Measurements from ENCODE around the gene SORCS2. TPM values are rescaled to one million over a fixed set of nuclear protein-coding genes. Genes with fewer than 3 reads are reported as not detected.
A peak's percentile ranks its signal among the peaks of the same experiment; 100 is the strongest.

SORCS2 gene
- total RNA-seq, 1 donor from 2014 or later = 13.8 TPM

DNA sequence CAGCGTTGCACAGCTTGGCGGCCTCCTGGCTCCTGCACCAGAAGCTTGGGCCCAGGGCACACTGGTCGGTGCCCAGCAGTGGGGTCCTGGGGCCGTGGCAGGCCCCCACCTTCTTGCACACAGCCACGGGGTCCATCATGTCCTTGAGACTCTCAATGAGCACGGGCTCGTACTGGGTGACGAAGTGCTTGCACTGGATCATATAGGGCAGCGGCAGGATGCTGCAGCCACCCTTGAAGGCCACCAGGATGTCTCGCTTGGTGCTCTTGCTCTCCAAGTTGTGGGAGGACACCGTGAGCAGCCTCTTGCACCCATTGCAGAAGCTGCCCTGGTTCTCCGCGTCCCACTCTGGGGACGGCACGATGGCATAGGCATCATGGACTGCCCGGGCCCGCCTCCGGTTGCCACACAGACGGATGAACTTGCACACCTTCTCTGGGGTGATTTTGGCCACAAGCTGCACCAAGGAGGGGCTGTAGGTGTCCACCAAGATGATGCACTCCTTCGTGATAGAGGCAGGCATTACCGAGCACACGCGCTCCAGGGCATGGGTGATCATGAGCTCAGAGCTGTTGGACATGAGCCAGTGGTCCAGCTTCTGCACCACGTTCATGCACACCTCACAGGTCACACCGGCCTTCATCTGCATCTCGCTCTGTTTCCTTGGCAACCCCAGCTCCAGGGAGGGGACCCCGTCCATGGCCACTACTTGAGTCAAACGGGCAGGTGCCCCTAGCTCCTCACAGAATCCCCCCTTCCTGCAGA, 241.2 kb downstream of the SORCS2 start:
- DNase-seq (ENCODE audit: low read depth) = no peak
- no peak for TF ChIP-seq EZH2 (IDR thresholded peaks at IDR 0.05; ENCODE audit: insufficient read depth, low read length)
- TF ChIP-seq CTCF (IDR thresholded peaks at IDR 0.05; ENCODE audit: insufficient read depth, low read depth, low read length) = no peak
- Histone ChIP-seq H3K9ac (ENCODE audit: low read length) (no peak overlapping the region), H3K4me2 (ENCODE audit: low read length) (no peak overlapping the region), H2AFZ (ENCODE audit: low read depth, low read length) (no peak overlapping the region), H3K27me3 (ENCODE audit: insufficient read depth, low read length) (peaks cover 3% of the 10 kb centered on the region), H3K79me2 (ENCODE audit: insufficient read depth, low read length) (no peaks in the 10 kb centered on the region), H3K4me3 (ENCODE audit: insufficient read depth, low read depth, low read length) (no peak overlapping the region), H3K27ac (ENCODE audit: low read depth, low read length) (no peak overlapping the region), H3K9me3 (ENCODE audit: insufficient read depth, low read depth, low read length) (no peaks in the 10 kb centered on the region), H3K4me1 (ENCODE audit: insufficient read depth, low read length) (no peaks in the 10 kb centered on the region), H4K20me1 (ENCODE audit: insufficient read depth, low read length) (peaks cover 42% of the 10 kb centered on the region), H3K36me3 (ENCODE audit: insufficient read depth, low read length) (no peaks in the 10 kb centered on the region)
- no peak for FAIRE-seq
- H3K36me3 Mint-ChIP-seq (ENCODE audit: low read depth, unreplicated experiment) = no peaks in the 10 kb centered on the region
- peaks cover 16% of the 10 kb centered on the region for H3K4me1 Mint-ChIP-seq (ENCODE audit: low read depth, unreplicated experiment)
- H3K9me3 Mint-ChIP-seq (ENCODE audit: unreplicated experiment) = no peaks in the 10 kb centered on the region
- no peak overlapping the region for H3K27ac Mint-ChIP-seq (ENCODE audit: unreplicated experiment)
- H3K27me3 Mint-ChIP-seq (ENCODE audit: low read depth, unreplicated experiment) = peaks cover 25% of the 10 kb centered on the region
- H3K4me3 Mint-ChIP-seq (ENCODE audit: unreplicated experiment) = no peak overlapping the region

- TF ChIP-seq CTCF (IDR thresholded peaks at IDR 0.05; ENCODE audit: insufficient read depth, low read depth, low read length) = no peak
- no peak for TF ChIP-seq EZH2 (IDR thresholded peaks at IDR 0.05; ENCODE audit: insufficient read depth, low read length)
- no peak overlapping the region for H3K27ac Mint-ChIP-seq (ENCODE audit: unreplicated experiment)
- no peak overlapping the region for H3K27ac ChIP-seq (ENCODE audit: low read depth, low read length)
- no peak overlapping the region for H3K4me3 ChIP-seq (ENCODE audit: insufficient read depth, low read depth, low read length)
- no peak overlapping the region for H3K4me2 ChIP-seq (ENCODE audit: low read length)
- H3K27me3 ChIP-seq (ENCODE audit: insufficient read depth, low read length) = peaks cover 3% of the 10 kb centered on the region
- no peaks in the 10 kb centered on the region for H3K36me3 Mint-ChIP-seq (ENCODE audit: low read depth, unreplicated experiment)
- no peak overlapping the region for H2AFZ ChIP-seq (ENCODE audit: low read depth, low read length)
- peaks cover 16% of the 10 kb centered on the region for H3K4me1 Mint-ChIP-seq (ENCODE audit: low read depth, unreplicated experiment)
- no peaks in the 10 kb centered on the region for H3K4me1 ChIP-seq (ENCODE audit: insufficient read depth, low read length)
- peaks cover 2% of the 10 kb centered on the region for H3K9me3 Mint-ChIP-seq (ENCODE audit: unreplicated experiment)
- no peak overlapping the region for H3K4me3 Mint-ChIP-seq (ENCODE audit: unreplicated experiment)
- DNase-seq (ENCODE audit: low read depth) = no peak
- no peak overlapping the region for H3K9ac ChIP-seq (ENCODE audit: low read length)
- no peaks in the 10 kb centered on the region for H3K79me2 ChIP-seq (ENCODE audit: insufficient read depth, low read length)
- no peak for FAIRE-seq
- peaks cover 27% of the 10 kb centered on the region for H3K27me3 Mint-ChIP-seq (ENCODE audit: low read depth, unreplicated experiment)
- peaks cover 37% of the 10 kb centered on the region for H4K20me1 ChIP-seq (ENCODE audit: insufficient read depth, low read length)
- peaks cover 7% of the 10 kb centered on the region for H3K9me3 ChIP-seq (ENCODE audit: insufficient read depth, low read depth, low read length)
- no peaks in the 10 kb centered on the region for H3K36me3 ChIP-seq (ENCODE audit: insufficient read depth, low read length)
Measured at GRCh38 chr4:7434141-7434765, 241.9 kb downstream of the SORCS2 start.

DNA sequence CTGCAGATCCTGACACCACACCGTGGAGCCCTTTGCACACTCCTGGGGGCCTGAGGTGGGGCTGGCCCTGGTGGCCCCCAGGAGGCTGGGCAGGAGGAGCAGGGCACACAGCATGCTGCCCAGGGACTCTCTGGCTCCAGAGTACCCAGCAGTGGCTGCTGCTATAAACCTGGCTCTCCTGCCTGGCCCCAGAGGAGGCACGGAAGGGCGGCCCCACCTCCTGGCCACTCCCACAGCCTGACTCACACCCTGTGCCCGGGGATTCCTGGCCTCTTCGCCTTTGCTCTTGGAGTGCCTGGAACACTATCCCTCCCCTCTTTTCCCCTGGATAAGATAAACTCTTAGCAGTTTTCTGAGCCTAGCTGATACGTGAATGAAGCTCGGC, 242.4 kb downstream of the SORCS2 start, which contains the start of gene PSAPL1:
TSS of gene PSAPL1 (minus strand) at position 165 of the 385 bp plus-strand sequence. CDS start at position 114, 51 bp downstream.
- Mint-ChIP-seq H3K4me1 (ENCODE audit: low read depth, unreplicated experiment) (peaks cover 16% of the 10 kb centered on the region), H3K36me3 (ENCODE audit: low read depth, unreplicated experiment) (no peaks in the 10 kb centered on the region), H3K27ac (ENCODE audit: unreplicated experiment) (peak within 1 kb of the TSS; percentile 36), H3K27me3 (ENCODE audit: low read depth, unreplicated experiment) (peaks cover 32% of the 10 kb centered on the region), H3K4me3 (ENCODE audit: unreplicated experiment) (no peak within 1 kb of the TSS), H3K9me3 (ENCODE audit: unreplicated experiment) (peaks cover 4% of the 10 kb centered on the region)
- H3K9me3 ChIP-seq (ENCODE audit: insufficient read depth, low read depth, low read length) = peaks cover 8% of the 10 kb centered on the region
- H3K27ac ChIP-seq (ENCODE audit: low read depth, low read length) = no peak within 1 kb of the TSS
- H3K36me3 ChIP-seq (ENCODE audit: insufficient read depth, low read length) = no peaks in the 10 kb centered on the region
- H2AFZ ChIP-seq (ENCODE audit: low read depth, low read length) = no peak within 1 kb of the TSS
- TF ChIP-seq EZH2 (IDR thresholded peaks at IDR 0.05; ENCODE audit: insufficient read depth, low read length) = no peak
- TF ChIP-seq CTCF (IDR thresholded peaks at IDR 0.05; ENCODE audit: insufficient read depth, low read depth, low read length) = no peak
- peak within 1 kb of the TSS; percentile 16 for H3K4me2 ChIP-seq (ENCODE audit: low read length)
- peaks cover 35% of the 10 kb centered on the region for H4K20me1 ChIP-seq (ENCODE audit: insufficient read depth, low read length)
- DNase-seq (ENCODE audit: low read depth) (peak; percentile 9), FAIRE-seq (no peak)
- H3K27me3 ChIP-seq (ENCODE audit: insufficient read depth, low read length) = peaks cover 3% of the 10 kb centered on the region
- no peak within 1 kb of the TSS for H3K4me3 ChIP-seq (ENCODE audit: insufficient read depth, low read depth, low read length)
- H3K4me1 ChIP-seq (ENCODE audit: insufficient read depth, low read length) = no peaks in the 10 kb centered on the region
- H3K79me2 ChIP-seq (ENCODE audit: insufficient read depth, low read length) = no peaks in the 10 kb centered on the region
- no peak within 1 kb of the TSS for H3K9ac ChIP-seq (ENCODE audit: low read length)

Measured in astrocyte (in vitro differentiated cells and primary cell).